CD14-positive monocyte (primary cell): ENCODE results near the gene MIA2. TPM values are rescaled to one million over a fixed set of nuclear protein-coding genes. Genes with fewer than 3 reads are reported as not detected.

Source experiments
- DNase-seq, 3 donors: peaks; one replicate each; pipeline ENCODE4 v3.0.0-alpha.2; 2011 to 2022
- H2AFZ ChIP-seq: 2 replicates; pipeline ENCODE4 v1.6.0; 2012; ENCODE audit warnings: mild to moderate bottlenecking, low read depth, low read length, inconsistent platforms; ENCODE audit not compliant: insufficient read depth, poor library complexity, severe bottlenecking
- H3K27ac ChIP-seq, 2 donors: 1 replicate in 1 of 2; 2 replicates in 1 of 2; pipeline ENCODE4 v1.5.1; 2012 to 2013; ENCODE audit warnings: low read length in 2 of 2, control low read depth in 1 of 2, inconsistent platforms in 1 of 2, low read depth in 1 of 2, mild to moderate bottlenecking in 1 of 2
- H3K27me3 ChIP-seq, 2 donors: one replicate each; pipeline versions ENCODE4 v1.6.0 to v1.6.1; 2011 to 2013; ENCODE audit warnings: low read length in 2 of 2; ENCODE audit not compliant: control insufficient read depth in 2 of 2, insufficient read depth in 2 of 2
- H3K36me3 ChIP-seq, 2 donors: replicated peaks in 1 of 2; 1 replicate in 1 of 2; 2 replicates in 1 of 2; pipeline versions ENCODE4 v1.5.1 to v1.6.1; 2012 to 2013; ENCODE audit warnings: low read length in 2 of 2, control low read depth in 1 of 2, inconsistent platforms in 1 of 2, mild to moderate bottlenecking in 1 of 2; ENCODE audit not compliant: insufficient read depth in 2 of 2, control insufficient read depth in 1 of 2
- H3K4me1 ChIP-seq, 2 donors: 1 replicate in 1 of 2; 2 replicates in 1 of 2; pipeline versions ENCODE4 v1.5.1 to v1.6.1; 2012 to 2013; ENCODE audit warnings: low read length in 2 of 2, control low read depth in 1 of 2, inconsistent platforms in 1 of 2, mild to moderate bottlenecking in 1 of 2, moderate library complexity in 1 of 2; ENCODE audit not compliant: insufficient read depth in 2 of 2, control insufficient read depth in 1 of 2
- H3K4me2 ChIP-seq: replicated peaks from 2 replicates; pipeline ENCODE3; 2012; ENCODE audit warnings: low read length, moderate library complexity, mild to moderate bottlenecking; ENCODE audit not compliant: poor library complexity, severe bottlenecking; ENCODE audit errors: extremely low read depth
- H3K4me3 ChIP-seq, 3 experiments: fragments of 200-600 bp in 1 of 3; sonication (generic) in 1 of 3; replicated peaks in 1 of 3; 1 replicate in 2 of 3; 2 replicates in 1 of 3; pipeline ENCODE4 v1.5.1; 2011 to 2013; ENCODE audit warnings: low read length in 3 of 3, mild to moderate bottlenecking in 3 of 3, control low read depth in 2 of 3, low read depth in 2 of 3, inconsistent platforms in 1 of 3, moderate library complexity in 1 of 3
- H3K79me2 ChIP-seq: 2 replicates; pipeline ENCODE4 v1.6.0; 2012; ENCODE audit warnings: mild to moderate bottlenecking, control low read depth, inconsistent platforms, low read length, moderate library complexity; ENCODE audit not compliant: insufficient read depth
- H3K9ac ChIP-seq: 2 replicates; pipeline ENCODE4 v1.6.0; 2017; ENCODE audit warnings: low read length, mild to moderate bottlenecking; ENCODE audit not compliant: insufficient read depth, poor library complexity, severe bottlenecking
- H3K9me3 ChIP-seq, 2 donors: replicated peaks in 1 of 2; 1 replicate in 1 of 2; 2 replicates in 1 of 2; pipeline versions ENCODE4 v1.5.1 to v1.6.1; 2012 to 2013; ENCODE audit warnings: low read length in 2 of 2, control low read depth in 1 of 2; ENCODE audit not compliant: control insufficient read depth in 1 of 2, insufficient read depth in 1 of 2
- H4K20me1 ChIP-seq: 2 replicates; pipeline ENCODE4 v1.6.0; 2012; ENCODE audit warnings: mild to moderate bottlenecking, low read length, control low read depth, moderate library complexity; ENCODE audit not compliant: insufficient read depth
- H3K27ac Mint-ChIP-seq, 7 donors: one replicate each; pipeline ENCODE4 v1.8.0; 2020; ENCODE audit warnings: mild to moderate bottlenecking in 7 of 7, mixed read lengths in 7 of 7, moderate library complexity in 6 of 7, inconsistent platforms in 2 of 7
- H3K27me3 Mint-ChIP-seq, 3 donors: one replicate each; pipeline ENCODE4 v1.8.0; 2021 to 2022; ENCODE audit warnings: low read depth in 3 of 3, mild to moderate bottlenecking in 3 of 3, mixed read lengths in 3 of 3, moderate library complexity in 3 of 3, inconsistent platforms in 1 of 3
- H3K36me3 Mint-ChIP-seq, 2 donors: one replicate each; pipeline ENCODE4 v1.8.0; 2020; ENCODE audit warnings: mixed read lengths in 2 of 2, inconsistent platforms in 1 of 2, mild to moderate bottlenecking in 1 of 2
- H3K4me1 Mint-ChIP-seq: one replicate; pipeline ENCODE4 v1.8.0; 2020; ENCODE audit warnings: mild to moderate bottlenecking, mixed read lengths
- H3K4me3 Mint-ChIP-seq, 2 donors: one replicate each; pipeline ENCODE4 v1.8.0; 2020; ENCODE audit warnings: mild to moderate bottlenecking in 2 of 2, mixed read lengths in 2 of 2, moderate library complexity in 1 of 2
- H3K9me3 Mint-ChIP-seq, 7 donors: one replicate each; pipeline ENCODE4 v1.8.0; 2020 to 2022; ENCODE audit warnings: mixed read lengths in 7 of 7, mild to moderate bottlenecking in 6 of 7, moderate library complexity in 6 of 7, inconsistent platforms in 2 of 7
- CTCF ChIP-seq: fragments of 200-600 bp; IDR thresholded peaks from one replicate; pipeline ENCODE4 v1.8.0; 2022; ENCODE audit warnings: antibody characterized with exemption, mild to moderate bottlenecking
- whole genome bisulfite sequencing: methylation state at CpG from one replicate; pipeline ENCODE4 v1.1.5; 2013; ENCODE audit warnings: missing lambda C conversion rate; ENCODE audit not compliant: insufficient coverage; 5-methylcytosine and 5-hydroxymethylcytosine counted together
- intact Hi-C, 2 donors: fragments of 100-400 bp; cut with micrococcal nuclease; formaldehyde crosslinking; loops; one replicate each; pipeline versions ENCODE4 v1.15.0 to v1.15.1; 2023
- polyA plus RNA-seq, 3 donors: library from polyadenylated mRNA; depleted of rRNA in 1 of 3; unstranded in 2 of 3; stranded (reverse) in 1 of 3; fragments of 300-500 nt in 2 of 3; fragments of >200 nt in 1 of 3; fragmentation: Illumina TruSeq in 2 of 3; gene quantifications; 1 replicate in 2 of 3; 2 replicates in 1 of 3; pipeline ENCODE4 v1.2.3, GENCODE V29; 2012 to 2021

The MIA2 gene
- polyA plus RNA-seq, 3 donors, result 19.1 to 24.6 (median 20.0) TPM

GRCh38 chr14:39374851-39375250, 141.1 kb downstream of the MIA2 start:
- intact Hi-C loops, result no loop called here
- Histone ChIP-seq H3K4me3 (no peak overlapping the region), H3K4me1 (no peaks in the 10 kb centered on the region), H3K27me3 (no peaks in the 10 kb centered on the region), H3K79me2 (no peaks in the 10 kb centered on the region), H3K4me2 (no peak overlapping the region), H4K20me1 (no peaks in the 10 kb centered on the region), H2AFZ (no peak overlapping the region), H3K27ac (no peak overlapping the region), H3K9me3 (no peaks in the 10 kb centered on the region), H3K36me3 (peaks cover 8 to 10% of the 10 kb centered on the region in 2 donors), H3K9ac (no peak overlapping the region)
- Mint-ChIP-seq H3K36me3 (peaks cover 26 to 38% of the 10 kb centered on the region in 2 donors), H3K4me3 (no peak overlapping the region), H3K27ac (no peak overlapping the region), H3K9me3 (no peaks in the 10 kb centered on the region), H3K4me1 (no peaks in the 10 kb centered on the region), H3K27me3 (no peaks in the 10 kb centered on the region)
- DNase-seq, result no peak
- TF ChIP-seq CTCF, result no peak

DNA sequence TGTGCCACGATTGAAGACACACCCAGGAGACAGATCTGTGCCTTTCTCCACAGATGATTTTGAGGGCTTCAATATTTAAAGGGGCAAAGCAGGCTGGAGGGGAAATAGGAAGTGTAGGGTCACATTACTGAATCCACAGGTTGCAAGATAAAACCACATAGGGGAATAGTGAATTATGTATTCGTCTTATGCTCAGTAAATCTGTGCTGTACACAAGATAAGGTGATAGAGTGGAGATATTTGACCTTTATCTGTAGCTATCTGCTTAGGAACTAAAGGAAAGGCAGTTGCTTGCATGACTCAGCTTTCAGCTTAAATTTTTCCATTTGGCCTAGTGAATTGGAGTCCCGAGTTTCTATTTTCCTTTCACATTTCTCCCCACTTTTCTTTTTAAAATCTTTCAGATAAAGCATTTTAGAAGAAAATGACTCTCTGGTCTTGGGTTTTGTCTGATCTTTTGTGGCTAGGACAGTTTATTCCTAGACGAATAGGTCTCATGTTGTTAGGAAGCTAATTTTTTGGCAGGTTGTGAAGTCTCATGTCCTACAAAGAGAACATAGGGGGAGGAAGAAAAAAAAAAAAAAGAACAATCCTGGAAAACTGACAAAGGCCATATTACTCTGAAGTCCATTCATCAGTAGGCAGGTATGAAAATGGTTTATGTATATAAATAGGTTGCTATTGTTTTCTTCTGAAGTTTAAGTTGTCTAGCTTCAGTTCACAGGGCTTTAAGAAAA, 143.1 kb downstream of the MIA2 start:
- H3K4me1 Mint-ChIP-seq, result no peaks in the 10 kb centered on the region
- Histone ChIP-seq H4K20me1 (no peaks in the 10 kb centered on the region), H3K9me3 (no peaks in the 10 kb centered on the region), H3K27me3 (no peaks in the 10 kb centered on the region), H3K79me2 (no peaks in the 10 kb centered on the region), H3K36me3 (no peaks in the 10 kb centered on the region), H3K4me1 (no peaks in the 10 kb centered on the region), H3K27ac (no peak overlapping the region), H3K4me3 (no peak overlapping the region), H3K4me2 (no peak overlapping the region), H2AFZ (no peak overlapping the region), H3K9ac (no peak overlapping the region)
- H3K9me3 Mint-ChIP-seq, result no peaks in the 10 kb centered on the region
- no peak for DNase-seq
- H3K4me3 Mint-ChIP-seq, result no peak overlapping the region
- H3K27ac Mint-ChIP-seq, result peak overlapping the region in 1 of 7 donors; percentile 32
- WGBS, result 0% methylated on average over 1 of the region's 4 CpGs
- TF ChIP-seq CTCF, result no peak
- H3K36me3 Mint-ChIP-seq, result peaks cover 10 to 19% of the 10 kb centered on the region in 2 donors
- intact Hi-C loops, result no loop called here
- H3K27me3 Mint-ChIP-seq, result no peaks in the 10 kb centered on the region
